ENCODE data around the gene TCP10L. TPM values are rescaled to one million over a fixed set of nuclear protein-coding genes. Genes with fewer than 3 reads are reported as not detected.

The TCP10L gene
- total and polyA plus RNA-seq, 2 of the 8 experiments (the other 6 are each of a cell fraction or from before 2014, with no cell fraction given), result 0.45 to 0.99 TPM

DNA sequence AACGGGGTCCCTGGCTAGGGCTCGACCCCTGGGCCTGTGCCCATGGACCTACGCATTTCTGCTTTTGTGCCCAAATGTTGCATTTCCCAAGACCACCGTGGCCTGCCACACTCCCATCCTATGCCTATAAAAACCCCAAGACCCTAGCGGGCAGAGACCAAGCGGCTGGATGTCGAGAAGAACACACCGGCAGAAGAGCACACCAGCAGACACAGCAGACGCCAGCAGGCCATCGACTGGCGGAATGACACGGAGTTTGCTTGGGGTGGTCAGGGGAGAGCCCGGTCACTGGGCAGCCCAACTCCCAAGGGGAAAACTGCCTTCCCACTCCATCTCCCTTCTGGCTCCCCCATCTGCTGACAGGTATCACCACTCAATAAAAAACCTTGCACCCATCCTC lies 4.4 kb downstream of the TCP10L start:
- Histone ChIP-seq H3K14ac (ENCODE audit: insufficient read length) (no peak overlapping the region), H3K9me3 (ENCODE audit: insufficient read depth in 2 of 2, low read depth in 1 of 2, low read length in 1 of 2) (no peaks in the 10 kb centered on the region), H4K5ac (ENCODE audit: insufficient read length, low read depth, low read length) (no peak overlapping the region), H2BK15ac (ENCODE audit: low read length) (no peak overlapping the region), H3K27ac (ENCODE audit: low read depth, low read length) (no peak overlapping the region), H3K56ac (replicated peaks; ENCODE audit: insufficient read length, low read depth, low read length) (no peak overlapping the region), H3K4me1 (replicated peaks in 1 of 4; ENCODE audit: control insufficient read depth in 3 of 4, insufficient read depth in 4 of 4, low read length in 3 of 4) (no peaks in the 10 kb centered on the region), H3K23me2 (ENCODE audit: low read depth, low read length) (no peaks in the 10 kb centered on the region), H3K23ac (ENCODE audit: insufficient read length) (no peak overlapping the region), H2BK5ac (ENCODE audit: low read depth, low read length) (no peak overlapping the region), H4K20me1 (replicated peaks in 1 of 2; ENCODE audit: control insufficient read depth in 1 of 2, insufficient read depth in 2 of 2, low read length in 2 of 2) (no peaks in the 10 kb centered on the region), H3K4ac (replicated peaks; ENCODE audit: insufficient read length, low read depth, low read length) (no peak overlapping the region), H4K8ac (ENCODE audit: extremely low read depth, insufficient read depth, low read length) (no peak overlapping the region), H3K27me3 (replicated peaks in 1 of 4; ENCODE audit: control insufficient read depth in 3 of 4, extremely low read depth in 1 of 4, insufficient read depth in 3 of 4, low read length in 3 of 4) (no peaks in the 10 kb centered on the region; a peak in 1 of 7 replicates), H3K79me1 (ENCODE audit: low read depth, low read length) (no peaks in the 10 kb centered on the region), H3K79me2 (ENCODE audit: control insufficient read depth in 1 of 2, insufficient read depth in 2 of 2, low read length in 2 of 2) (no peaks in the 10 kb centered on the region), H2AK5ac (ENCODE audit: low read depth, low read length) (no peak overlapping the region), H4K91ac (replicated peaks; ENCODE audit: insufficient read length, low read length) (no peak overlapping the region), H3K4me2 (ENCODE audit: insufficient read depth in 1 of 2, low read depth in 2 of 2, low read length in 2 of 2) (no peak overlapping the region), H2AFZ (ENCODE audit: low read length) (no peak overlapping the region), H3K9ac (replicated peaks in 1 of 4; ENCODE audit: extremely low read depth in 1 of 4, low read depth in 3 of 4, low read length in 3 of 4) (no peak overlapping the region), H3K36me3 (ENCODE audit: control insufficient read depth in 2 of 4, insufficient read depth in 4 of 4, low read length in 3 of 4) (no peaks in the 10 kb centered on the region), H3K4me3 (ENCODE audit: extremely low read depth in 1 of 4, insufficient read depth in 2 of 4, low read depth in 3 of 4, low read length in 4 of 4) (no peak overlapping the region), H2BK120ac (replicated peaks; ENCODE audit: low read depth, low read length) (no peak overlapping the region), H3K18ac (ENCODE audit: extremely low read depth, low read length) (no peak overlapping the region), H2BK12ac (ENCODE audit: low read depth, low read length) (no peak overlapping the region), H2BK20ac (ENCODE audit: low read length) (no peak overlapping the region)
- WGBS, 2 experiments (ENCODE audit: extremely low coverage in 1 of 2, insufficient coverage in 1 of 2, insufficient read length in 1 of 2, insufficient replicate concordance in 2 of 2, low coverage in 1 of 2, low lambda C conversion rate in 2 of 2, missing lambda C conversion rate in 1 of 2), result 86% methylated on average over 13 of the region's 13 CpGs; no CpG with 5 or more reads in 1 of the 2 experiments
- ChIA-PET CTCF (ENCODE audit: partially characterized antibody) (interaction anchor here (0.6 to 10.0 kb wide), 7 partner anchors 9 to 176 kb away, joined by 3 to 112 read pairs (median 6); no protein-coding TSS in a partner anchor), POLR2A (ENCODE audit: partially characterized antibody) (interaction anchor here (1.0 to 1.2 kb wide), 2 partner anchors 11 to 20 kb away, joined by 3 read pairs; no protein-coding TSS in a partner anchor)
- DNase-seq (ENCODE audit: low read depth in 1 of 2, low spot score in 2 of 2), result no peak
- FAIRE-seq, result no peak
- no peak for TF ChIP-seq TAF7 (optimal IDR thresholded peaks at IDR 0.05; ENCODE audit: borderline replicate concordance, low read depth, low read length)
- no peak for TF ChIP-seq NANOG (IDR thresholded peaks at IDR 0.05; ENCODE audit: insufficient read depth, low read depth, low read length, poor library complexity, severe bottlenecking)
- TF ChIP-seq CBX8 (IDR thresholded peaks at IDR 0.05; ENCODE audit: borderline replicate concordance, low read depth, low read length), result no peak
- no peak for TF ChIP-seq RAD21 (IDR thresholded peaks at IDR 0.05 in 1 of 2, conservative IDR thresholded peaks at IDR 0.05 in 1 of 2; ENCODE audit: low read depth in 2 of 2, low read length in 2 of 2)
- TF ChIP-seq NRF1 (IDR thresholded peaks at IDR 0.05; ENCODE audit: low read depth, low read length), result no peak
- TF ChIP-seq CREB1 (IDR thresholded peaks at IDR 0.05), result no peak
- TF ChIP-seq EGR1 (IDR thresholded peaks at IDR 0.05; ENCODE audit: borderline replicate concordance, low read depth, low read length), result no peak
- no peak for TF ChIP-seq SUZ12 (IDR thresholded peaks at IDR 0.05; ENCODE audit: low read length)
- TF ChIP-seq SIN3A (conservative IDR thresholded peaks at IDR 0.05 in 1 of 2, IDR thresholded peaks at IDR 0.05 in 1 of 2; ENCODE audit: low read depth in 1 of 2, low read length in 2 of 2), result no peak
- TF ChIP-seq, protein P1, sequence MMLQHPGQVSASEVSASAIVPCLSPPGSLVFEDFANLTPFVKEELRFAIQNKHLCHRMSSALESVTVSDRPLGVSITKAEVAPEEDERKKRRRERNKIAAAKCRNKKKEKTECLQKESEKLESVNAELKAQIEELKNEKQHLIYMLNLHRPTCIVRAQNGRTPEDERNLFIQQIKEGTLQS (IDR thresholded peaks at IDR 0.05; ENCODE audit: insufficient read depth, low read depth, low read length), result no peak
- no peak for TF ChIP-seq TCF12 (IDR thresholded peaks at IDR 0.05; ENCODE audit: low read depth, low read length)
- TF ChIP-seq CEBPB (IDR thresholded peaks at IDR 0.05; ENCODE audit: low read depth, low read length), result no peak
- TF ChIP-seq TBP (IDR thresholded peaks at IDR 0.05; ENCODE audit: low read depth, low read length), result no peak

Measured in H1 (cell line).